ENCODE results near the gene ARHGAP26. TPM values are rescaled to one million over a fixed set of nuclear protein-coding genes. Genes with fewer than 3 reads are reported as not detected.

ARHGAP26 gene
- total RNA-seq, 1 donor from 2014 or later: 8.9 TPM

GRCh38 chr5:142979636-142980035, 209.5 kb downstream of the ARHGAP26 start:
- TF ChIP-seq CTCF (IDR thresholded peaks at IDR 0.05; ENCODE audit: unreplicated experiment): no peak

GRCh38 chr5:142981475-142981874, 211.3 kb downstream of the ARHGAP26 start:
- H3K4me3 Mint-ChIP-seq: no peak overlapping the region
- no peaks in the 10 kb centered on the region for H3K27me3 Mint-ChIP-seq (ENCODE audit: low read depth)
- H3K9me3 Mint-ChIP-seq: peaks cover 2% of the 10 kb centered on the region
- peaks cover 22% of the 10 kb centered on the region for H3K4me1 Mint-ChIP-seq
- DNase-seq (ENCODE audit: low spot score in 2 of 2, unreplicated experiment in 2 of 2): no peak
- TF ChIP-seq CTCF (IDR thresholded peaks at IDR 0.05; ENCODE audit: unreplicated experiment): no peak
- no peaks in the 10 kb centered on the region for H3K36me3 Mint-ChIP-seq
- peak overlapping the region; percentile 90 for H3K27ac Mint-ChIP-seq

More at GRCh38 chr5:142979636-142980035, 209.5 kb downstream of the ARHGAP26 start:
- Mint-ChIP-seq H3K4me3 (no peak overlapping the region), H3K27me3 (ENCODE audit: low read depth) (no peaks in the 10 kb centered on the region), H3K4me1 (peaks cover 22% of the 10 kb centered on the region), H3K27ac (no peak overlapping the region), H3K36me3 (no peaks in the 10 kb centered on the region), H3K9me3 (no peaks in the 10 kb centered on the region)
- DNase-seq (ENCODE audit: low spot score in 2 of 2, unreplicated experiment in 2 of 2): no peak

DNA sequence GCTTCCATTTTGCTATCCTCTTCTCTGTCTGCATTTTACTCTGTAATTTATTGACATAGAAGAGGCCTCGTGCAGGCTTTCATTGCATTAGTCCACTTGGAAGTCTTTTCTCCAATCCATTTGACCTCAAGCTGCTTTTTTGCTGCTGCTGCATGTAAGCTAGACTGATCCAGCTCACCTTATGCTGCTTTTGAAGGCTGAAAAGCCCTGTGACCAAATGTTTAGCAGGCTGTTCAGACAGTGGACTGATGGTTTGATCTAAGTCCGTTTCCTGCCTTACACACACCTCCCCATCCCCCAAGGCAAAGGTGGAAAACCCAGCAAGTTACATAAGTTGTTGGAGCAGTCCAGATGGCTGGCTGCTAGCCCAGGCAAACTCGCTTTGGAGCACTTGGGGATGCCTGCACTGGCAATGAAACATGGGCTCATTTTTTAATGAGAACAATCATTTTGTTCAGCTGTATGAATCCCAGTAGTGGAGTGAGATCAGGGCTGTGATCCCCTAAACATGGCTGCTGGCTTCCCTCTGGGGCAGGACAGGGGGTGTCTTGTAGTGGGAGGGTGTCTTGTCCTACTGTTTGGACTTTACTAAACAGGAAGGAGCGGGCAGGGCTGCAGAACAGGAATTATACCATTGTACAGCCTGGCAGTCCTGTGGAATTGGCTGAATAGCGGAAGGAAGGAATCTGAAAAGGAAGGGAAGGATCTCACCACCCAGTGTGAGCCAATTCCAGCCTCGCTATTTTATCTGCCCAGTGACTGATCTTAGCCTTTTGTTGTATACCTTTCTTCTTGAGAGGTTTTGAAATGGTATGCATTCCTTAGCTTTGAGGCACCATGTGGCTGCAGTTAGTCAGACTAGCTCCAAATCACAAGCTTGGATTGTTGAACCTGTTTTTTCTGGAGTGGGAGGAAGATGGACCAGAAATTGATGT, 212.0 kb downstream of the ARHGAP26 start:
- peak in 1 of 2 experiments; percentile 50 for DNase-seq (ENCODE audit: low spot score in 2 of 2, unreplicated experiment in 2 of 2)
- H3K4me3 Mint-ChIP-seq: no peak overlapping the region

DNA sequence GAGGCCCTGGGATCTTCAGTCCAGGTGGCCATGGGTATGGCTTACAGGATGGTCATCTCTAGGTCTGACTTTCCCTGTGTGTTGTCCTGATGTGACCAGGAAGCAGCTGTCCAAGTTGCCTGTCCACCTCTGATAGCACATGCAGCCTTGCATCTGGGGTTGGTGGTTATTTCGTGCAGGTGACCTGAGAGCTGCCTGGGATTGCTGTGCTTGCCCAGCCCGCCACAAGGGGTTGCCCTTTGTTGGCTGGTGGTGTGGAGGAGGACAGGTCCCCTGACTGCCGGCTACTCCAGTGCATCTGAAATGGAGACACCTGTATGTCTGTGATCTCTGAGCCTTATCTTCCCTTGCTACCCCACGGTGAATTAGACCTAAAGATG, 212.6 kb downstream of the ARHGAP26 start:
- Mint-ChIP-seq H3K27ac (no peak overlapping the region), H3K4me3 (no peak overlapping the region), H3K27me3 (ENCODE audit: low read depth) (no peaks in the 10 kb centered on the region), H3K9me3 (peaks cover 6% of the 10 kb centered on the region), H3K4me1 (peaks cover 22% of the 10 kb centered on the region), H3K36me3 (no peaks in the 10 kb centered on the region)
- no peak for DNase-seq (ENCODE audit: low spot score in 2 of 2, unreplicated experiment in 2 of 2)
- no peak for TF ChIP-seq CTCF (IDR thresholded peaks at IDR 0.05; ENCODE audit: unreplicated experiment)

More for the DNA sequence above, 212.0 kb downstream of the ARHGAP26 start:
- H3K9me3 Mint-ChIP-seq: peaks cover 6% of the 10 kb centered on the region
- no peaks in the 10 kb centered on the region for H3K36me3 Mint-ChIP-seq
- peaks cover 22% of the 10 kb centered on the region for H3K4me1 Mint-ChIP-seq
- no peaks in the 10 kb centered on the region for H3K27me3 Mint-ChIP-seq (ENCODE audit: low read depth)
- H3K27ac Mint-ChIP-seq: peak overlapping the region; percentile 90
- TF ChIP-seq CTCF (IDR thresholded peaks at IDR 0.05; ENCODE audit: unreplicated experiment): no peak

- Mint-ChIP-seq H3K27ac (peak overlapping the region; percentile 3), H3K4me3 (no peak overlapping the region)
Observed at GRCh38 chr5:142984011-142984410, 213.8 kb downstream of the ARHGAP26 start.

More at GRCh38 chr5:142984011-142984410, 213.8 kb downstream of the ARHGAP26 start:
- H3K27me3 Mint-ChIP-seq (ENCODE audit: low read depth): no peaks in the 10 kb centered on the region
- no peak for DNase-seq (ENCODE audit: low spot score in 2 of 2, unreplicated experiment in 2 of 2)
- H3K9me3 Mint-ChIP-seq: peaks cover 17% of the 10 kb centered on the region
- peaks cover 3% of the 10 kb centered on the region for H3K36me3 Mint-ChIP-seq
- H3K4me1 Mint-ChIP-seq: peaks cover 22% of the 10 kb centered on the region
- TF ChIP-seq CTCF (IDR thresholded peaks at IDR 0.05; ENCODE audit: unreplicated experiment): no peak

Measured in mesothelial cell of epicardium (in vitro differentiated cells).